HepG2 (cell line): Measurements from ENCODE around the gene RAB6A. TPM values are rescaled to one million over a fixed set of nuclear protein-coding genes. Genes with fewer than 3 reads are reported as not detected.

ENCODE experiments used
- ARHGAP35 ChIP-seq: sonication (generic); formaldehyde crosslinking; IDR thresholded peaks from 2 replicates; pipeline ENCODE4 v1.9.0; 2022; ENCODE audit warnings: mild to moderate bottlenecking, inconsistent platforms, moderate library complexity, missing genetic modification reagents, borderline replicate concordance
- ATF1 ChIP-seq: IDR thresholded peaks from 2 replicates; pipeline ENCODE4 v1.6.1; 2016; ENCODE audit warnings: mild to moderate bottlenecking, control low read depth
- CENPX ChIP-seq: sonication (generic); formaldehyde crosslinking; IDR thresholded peaks from 2 replicates; pipeline ENCODE4 v1.9.0; 2021; ENCODE audit warnings: mild to moderate bottlenecking, missing genetic modification reagents, moderate library complexity
- CREB1 ChIP-seq, 2 experiments: fragments of 450-650 bp in 1 of 2; IDR thresholded peaks; 2 replicates each; pipeline ENCODE4 v1.6.1; 2016 to 2017; ENCODE audit warnings: control low read depth in 1 of 2, mild to moderate bottlenecking in 1 of 2, missing compliant biosample characterization in 1 of 2, missing genetic modification characterization in 1 of 2
- ETV5 ChIP-seq: IDR thresholded peaks from 2 replicates; pipeline ENCODE4 v1.6.1; 2018; ENCODE audit warnings: missing biosample characterization, missing genetic modification reagents, inconsistent platforms, borderline replicate concordance
- GATA4 ChIP-seq: sonication (generic); IDR thresholded peaks from 2 replicates; pipeline ENCODE4 v1.6.1; 2016; ENCODE audit warnings: antibody characterized with exemption, low read depth, borderline replicate concordance
- GATAD2A ChIP-seq: IDR thresholded peaks from 2 replicates; pipeline ENCODE4 v1.6.1; 2016
- HDAC2 ChIP-seq: sonication (generic); formaldehyde crosslinking; IDR thresholded peaks from 2 replicates; pipeline ENCODE4 v1.4.0; 2020; ENCODE audit warnings: missing genetic modification reagents
- HES4 ChIP-seq: sonication (generic); formaldehyde crosslinking; IDR thresholded peaks from 2 replicates; pipeline ENCODE4 v1.9.0; 2021; ENCODE audit warnings: mild to moderate bottlenecking, missing genetic modification reagents, borderline replicate concordance
- NFYB ChIP-seq: sonication (generic); formaldehyde crosslinking; IDR thresholded peaks from 2 replicates; pipeline ENCODE4 v1.4.0; 2020; ENCODE audit warnings: missing genetic modification reagents
- POLR2AphosphoS5 ChIP-seq: IDR thresholded peaks from 2 replicates; pipeline ENCODE4 v1.6.1; 2012; ENCODE audit warnings: low read depth, low read length
- PPARG ChIP-seq: conservative IDR thresholded peaks from 2 replicates; pipeline ENCODE4 v1.6.1; 2016; ENCODE audit warnings: missing biosample characterization, missing genetic modification reagents
- SNAI1 ChIP-seq: sonication (generic); formaldehyde crosslinking; IDR thresholded peaks from 2 replicates; pipeline ENCODE4 v1.5.0; 2020; ENCODE audit warnings: mild to moderate bottlenecking, missing genetic modification reagents, borderline replicate concordance
- SNRNP70 ChIP-seq: fragments of 200-400 bp; formaldehyde crosslinking; IDR thresholded peaks from 2 replicates; pipeline ENCODE4 v1.6.1; 2017; ENCODE audit warnings: mild to moderate bottlenecking, low read depth, low read length, moderate library complexity
- SP140L ChIP-seq: sonication (generic); formaldehyde crosslinking; IDR thresholded peaks from 2 replicates; pipeline ENCODE4 v1.4.0; 2020; ENCODE audit warnings: missing genetic modification reagents, borderline replicate concordance
- SP5 ChIP-seq: IDR thresholded peaks from 2 replicates; pipeline ENCODE4 v1.6.1; 2016; ENCODE audit warnings: low read depth, borderline replicate concordance
- SRSF4 ChIP-seq: fragments of 200-400 bp; formaldehyde crosslinking; IDR thresholded peaks from one replicate; pipeline ENCODE4 v1.6.1; 2018; ENCODE audit warnings: mild to moderate bottlenecking, low read depth, low read length, moderate library complexity; ENCODE audit not compliant: poor library complexity, severe bottlenecking
- ZFP36L1 ChIP-seq: sonication (generic); formaldehyde crosslinking; IDR thresholded peaks from 2 replicates; pipeline ENCODE4 v1.8.0; 2022; ENCODE audit warnings: mild to moderate bottlenecking, missing genetic modification reagents, moderate library complexity
- ZKSCAN1 ChIP-seq: fragments of 150-350 bp; IDR thresholded peaks from 2 replicates; pipeline ENCODE4 v1.6.1; 2014; ENCODE audit warnings: low read length
- ZNF251 ChIP-seq: sonication (generic); formaldehyde crosslinking; IDR thresholded peaks from 2 replicates; pipeline ENCODE4 v1.9.0; 2021; ENCODE audit warnings: mild to moderate bottlenecking, missing genetic modification reagents
- ZNF335 ChIP-seq: sonication (generic); formaldehyde crosslinking; IDR thresholded peaks from 2 replicates; pipeline ENCODE4 v1.4.0; 2020; ENCODE audit warnings: missing genetic modification reagents
- ZNF546 ChIP-seq: sonication (generic); formaldehyde crosslinking; conservative IDR thresholded peaks from 2 replicates; pipeline ENCODE4 v1.8.1; 2023; ENCODE audit warnings: mild to moderate bottlenecking, missing genetic modification reagents
- ZNF549 ChIP-seq: sonication (generic); formaldehyde crosslinking; IDR thresholded peaks from 2 replicates; pipeline ENCODE4 v1.5.0; 2020; ENCODE audit warnings: missing genetic modification reagents
- ZNF562 ChIP-seq: sonication (generic); formaldehyde crosslinking; IDR thresholded peaks from 2 replicates; pipeline ENCODE4 v1.8.0; 2022; ENCODE audit warnings: missing genetic modification reagents, borderline replicate concordance
- ZNF773 ChIP-seq: sonication (generic); formaldehyde crosslinking; IDR thresholded peaks from 2 replicates; pipeline ENCODE4 v1.4.0; 2020; ENCODE audit warnings: missing genetic modification reagents, borderline replicate concordance
- ZNF816 ChIP-seq: sonication (generic); formaldehyde crosslinking; IDR thresholded peaks from 2 replicates; pipeline ENCODE4 v1.8.0; 2022; ENCODE audit warnings: missing genetic modification reagents, mild to moderate bottlenecking, borderline replicate concordance
- polyA plus RNA-seq, 8 experiments: library from polyadenylated mRNA; depleted of rRNA in 3 of 8; stranded (reverse) in 7 of 8; unstranded in 1 of 8; fragments of >200 nt; fragmentation: Illumina TruSeq in 4 of 8; extraction: Trizol in 4 of 8; gene quantifications; 2 replicates each; pipeline versions ENCODE4 v1.2.1 to v1.2.3, GENCODE V29; 2011 to 2016; ENCODE audit warnings: low read depth in 4 of 8, missing spikeins in 1 of 8, mixed read lengths in 1 of 8; ENCODE audit not compliant: insufficient read depth in 1 of 8
- total RNA-seq, 5 experiments: library from RNA; depleted of rRNA; stranded (reverse); fragments of >200 nt; fragmentation: Illumina TruSeq; extraction: Trizol; gene quantifications; 2 replicates each; pipeline ENCODE4 v1.2.3, GENCODE V29; 2016; ENCODE audit warnings: low read depth in 1 of 5
- TF ChIP-seq, protein P1 (sequence below): sonication (generic); formaldehyde crosslinking; IDR thresholded peaks from 2 replicates; pipeline ENCODE4 v1.9.0; 2022; ENCODE audit warnings: low read depth, missing genetic modification reagents
- TF ChIP-seq, protein P2 (sequence below), 2 experiments: fragments of 450-650 bp in 1 of 2; sonication (generic) in 1 of 2; formaldehyde crosslinking; IDR thresholded peaks; 2 replicates each; pipeline versions ENCODE4 v1.5.0 to v1.8.0; 2020 to 2022; ENCODE audit warnings: mild to moderate bottlenecking in 1 of 2, missing genetic modification reagents in 1 of 2
- TF ChIP-seq, protein P3 (sequence below): sonication (generic); formaldehyde crosslinking; IDR thresholded peaks from 2 replicates; pipeline ENCODE4 v1.5.0; 2020; ENCODE audit warnings: missing genetic modification reagents

Gene RAB6A
- total and polyA plus RNA-seq, 2 of the 13 experiments (the other 11 are each of a cell fraction or from before 2014, with no cell fraction given) = 74.3 to 121 TPM

DNA sequence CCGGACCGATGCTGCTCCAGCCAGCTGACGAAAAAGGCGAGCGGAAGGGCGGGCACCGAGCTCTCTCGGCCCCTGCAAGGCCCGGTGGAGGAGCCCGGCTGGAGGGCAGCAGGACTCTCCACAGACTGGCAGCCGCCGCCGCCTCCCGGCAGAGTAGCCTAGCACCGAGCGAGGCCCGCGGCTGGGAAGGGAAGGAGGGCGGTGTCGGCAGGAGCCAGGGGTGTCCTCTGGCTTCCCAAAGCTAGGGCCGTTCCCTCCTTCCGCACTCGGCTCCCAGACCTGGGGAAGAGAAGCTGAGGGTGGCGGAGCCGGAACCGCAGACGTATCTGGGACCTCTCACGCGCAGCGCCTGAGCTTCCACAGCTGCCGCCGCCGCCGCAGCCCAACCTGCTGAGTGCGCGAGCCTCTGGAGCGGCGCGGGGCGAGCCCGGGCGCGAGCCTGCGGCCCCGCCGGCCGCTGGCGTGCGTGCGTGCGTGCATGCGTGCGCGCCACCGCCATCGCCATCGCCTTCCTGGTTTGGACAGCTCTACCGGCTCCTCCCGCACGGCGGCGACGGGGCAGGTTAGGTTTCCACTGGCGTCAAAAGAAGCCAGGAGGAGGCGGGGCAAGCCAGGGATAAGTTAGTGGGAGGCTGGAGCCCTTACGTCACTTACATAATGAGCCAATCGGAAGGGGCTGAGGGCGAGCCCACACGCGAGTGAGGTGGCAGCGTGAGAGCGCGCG, at the start of gene RAB6A (continued):
- peak; percentile 90 for TF ChIP-seq CREB1 (IDR thresholded peaks at IDR 0.05)
- TF ChIP-seq CREB1 (CRISPR knock-in tag; IDR thresholded peaks at IDR 0.05) = peak; percentile 94
- TF ChIP-seq SP5 (CRISPR knock-in tag) = peak; percentile 65; the same call in 1 of the 2 replicates
- 0 out of 2 replicates have a peak, but pooled peaks have one; percentile 14 for TF ChIP-seq HES4 (CRISPR knock-in tag)
- TF ChIP-seq, protein P1, sequence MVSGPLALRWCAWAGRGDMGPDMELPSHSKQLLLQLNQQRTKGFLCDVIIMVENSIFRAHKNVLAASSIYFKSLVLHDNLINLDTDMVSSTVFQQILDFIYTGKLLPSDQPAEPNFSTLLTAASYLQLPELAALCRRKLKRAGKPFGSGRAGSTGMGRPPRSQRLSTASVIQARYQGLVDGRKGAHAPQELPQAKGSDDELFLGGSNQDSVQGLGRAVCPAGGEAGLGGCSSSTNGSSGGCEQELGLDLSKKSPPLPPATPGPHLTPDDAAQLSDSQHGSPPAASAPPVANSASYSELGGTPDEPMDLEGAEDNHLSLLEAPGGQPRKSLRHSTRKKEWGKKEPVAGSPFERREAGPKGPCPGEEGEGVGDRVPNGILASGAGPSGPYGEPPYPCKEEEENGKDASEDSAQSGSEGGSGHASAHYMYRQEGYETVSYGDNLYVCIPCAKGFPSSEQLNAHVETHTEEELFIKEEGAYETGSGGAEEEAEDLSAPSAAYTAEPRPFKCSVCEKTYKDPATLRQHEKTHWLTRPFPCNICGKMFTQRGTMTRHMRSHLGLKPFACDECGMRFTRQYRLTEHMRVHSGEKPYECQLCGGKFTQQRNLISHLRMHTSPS (CRISPR knock-in tag) = no peak
- peak; percentile 60 for TF ChIP-seq GATAD2A (CRISPR knock-in tag)
- TF ChIP-seq SNRNP70 = no peak
- TF ChIP-seq POLR2AphosphoS5 = peak; percentile 67
- TF ChIP-seq ZNF562 (CRISPR knock-in tag) = no peak
- TF ChIP-seq ZNF251 (CRISPR knock-in tag) = no peak
- no peak for TF ChIP-seq ZNF546
- TF ChIP-seq SRSF4 = no peak
- TF ChIP-seq GATA4 = no peak
- TF ChIP-seq ETV5 (CRISPR knock-in tag) = no peak; the same call in 1 of the 2 replicates
- TF ChIP-seq ZNF816 = 0 out of 2 replicates have a peak, but pooled peaks have one; percentile 76
- 0 out of 2 replicates have a peak, but pooled peaks have one; percentile 7 for TF ChIP-seq HDAC2 (CRISPR knock-in tag)
- TF ChIP-seq SP140L (CRISPR knock-in tag) = no peak
- no peak for TF ChIP-seq ARHGAP35
- TF ChIP-seq ZNF773 = no peak
- TF ChIP-seq NFYB (CRISPR knock-in tag) = peak; percentile 90
- TF ChIP-seq CENPX (CRISPR knock-in tag) = no peak
- no peak for TF ChIP-seq ZNF549
- no peak for TF ChIP-seq ZKSCAN1
- TF ChIP-seq PPARG (CRISPR knock-in tag) = no peak
- no peak for TF ChIP-seq ZFP36L1 (CRISPR knock-in tag)
- TF ChIP-seq ZNF335 = no peak
- TF ChIP-seq SNAI1 = no peak
- TF ChIP-seq, protein P2, sequence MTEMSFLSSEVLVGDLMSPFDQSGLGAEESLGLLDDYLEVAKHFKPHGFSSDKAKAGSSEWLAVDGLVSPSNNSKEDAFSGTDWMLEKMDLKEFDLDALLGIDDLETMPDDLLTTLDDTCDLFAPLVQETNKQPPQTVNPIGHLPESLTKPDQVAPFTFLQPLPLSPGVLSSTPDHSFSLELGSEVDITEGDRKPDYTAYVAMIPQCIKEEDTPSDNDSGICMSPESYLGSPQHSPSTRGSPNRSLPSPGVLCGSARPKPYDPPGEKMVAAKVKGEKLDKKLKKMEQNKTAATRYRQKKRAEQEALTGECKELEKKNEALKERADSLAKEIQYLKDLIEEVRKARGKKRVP (CRISPR knock-in tag; IDR thresholded peaks at IDR 0.05) = 0 out of 4 replicates have a peak, but pooled peaks of 1 of the 2 experiments have one; percentile 36
- TF ChIP-seq ATF1 (CRISPR knock-in tag) = peak; percentile 89
- TF ChIP-seq, protein P3, sequence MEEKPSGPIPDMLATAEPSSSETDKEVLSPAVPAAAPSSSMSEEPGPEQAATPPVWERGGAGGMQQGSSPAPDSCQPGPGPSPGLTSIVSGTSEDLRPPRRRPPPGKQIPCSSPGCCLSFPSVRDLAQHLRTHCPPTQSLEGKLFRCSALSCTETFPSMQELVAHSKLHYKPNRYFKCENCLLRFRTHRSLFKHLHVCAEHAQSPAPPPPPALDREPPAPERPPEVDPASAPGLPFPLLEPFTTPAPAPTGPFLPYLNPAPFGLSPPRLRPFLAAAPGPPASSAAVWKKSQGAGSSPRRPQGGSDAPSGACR (CRISPR knock-in tag) = peak; percentile 76; the same call in 1 of the 2 replicates
